Activated gamma-delta T cell treated with anti-CD3 and anti-CD28 coated beads, Interleukin-2, amount 50 U/mL, for 16 hours (primary cell): Measurements from ENCODE around the gene GLI3.

Experiments
- DNase-seq: peaks from one replicate; pipeline ENCODE4 v3.0.0-alpha.2; 2020; ENCODE audit warnings: low read depth

The GLI3 gene

DNA sequence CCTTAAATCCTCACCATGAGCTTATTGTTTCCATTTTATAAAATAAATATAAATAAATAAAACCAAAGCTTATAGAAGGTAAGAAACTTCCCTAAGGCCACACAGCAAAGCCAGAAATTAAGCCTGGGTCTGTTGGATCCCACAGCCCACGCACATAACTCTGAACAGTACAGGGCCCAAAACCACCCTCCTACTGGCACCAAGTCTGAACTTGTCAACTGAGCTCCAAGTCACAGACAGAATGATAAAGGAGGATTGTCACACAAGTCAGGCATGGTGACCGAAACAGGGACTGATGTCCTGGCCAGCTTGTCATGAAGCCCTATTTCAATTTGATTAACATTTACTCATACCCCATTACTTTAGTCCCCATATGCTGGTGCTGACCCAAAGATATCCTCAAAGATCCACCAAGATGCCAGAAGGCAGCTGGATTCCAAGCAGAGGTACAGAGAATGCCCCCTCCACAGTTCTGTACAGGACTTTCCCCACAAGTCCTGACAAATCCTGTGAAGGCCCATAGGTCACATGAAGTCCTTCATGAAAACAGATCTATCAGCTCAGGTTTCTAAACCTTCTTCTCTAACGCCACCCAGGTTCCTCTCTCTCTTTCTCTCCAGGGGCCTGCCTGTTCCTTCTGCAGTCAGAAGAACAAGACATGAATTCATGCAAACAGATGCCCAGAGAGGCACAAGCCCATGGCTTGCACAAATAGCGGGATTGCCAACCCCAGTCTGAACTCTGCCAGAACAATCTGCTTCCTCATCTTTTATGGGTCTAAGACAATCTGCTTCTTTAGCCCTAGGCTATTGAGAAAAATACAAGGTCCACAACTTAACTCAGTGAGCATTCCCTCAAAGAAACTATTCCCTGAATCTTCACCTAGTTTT is 60.9 kb downstream of the GLI3 start:
- DNase-seq: no peak

DNA sequence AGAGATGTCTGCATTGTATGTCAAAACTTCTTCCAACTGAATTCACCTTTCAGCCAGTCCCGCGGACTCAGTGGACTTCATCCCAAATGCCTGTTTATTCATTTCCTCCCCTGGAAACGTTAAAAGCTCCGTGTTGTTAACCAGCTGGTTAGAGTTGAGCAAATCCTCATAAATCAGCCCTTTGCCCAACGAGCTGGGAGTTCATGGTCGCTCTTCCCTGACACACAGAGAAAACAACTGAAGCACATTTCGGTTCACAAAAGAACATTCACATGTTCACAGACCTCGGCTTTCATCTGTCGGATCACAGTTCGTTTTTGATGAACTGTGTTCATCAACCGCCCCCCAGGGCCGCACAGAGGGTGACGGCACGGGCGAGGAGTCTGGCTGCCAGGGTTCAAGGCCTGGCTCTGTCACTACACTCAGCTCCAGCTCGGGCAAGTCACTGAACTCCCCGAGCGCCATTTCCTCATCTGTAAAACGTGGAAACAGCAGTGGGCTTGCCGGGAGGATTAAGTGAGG is 62.6 kb downstream of the GLI3 start:
- no peak for DNase-seq

DNA sequence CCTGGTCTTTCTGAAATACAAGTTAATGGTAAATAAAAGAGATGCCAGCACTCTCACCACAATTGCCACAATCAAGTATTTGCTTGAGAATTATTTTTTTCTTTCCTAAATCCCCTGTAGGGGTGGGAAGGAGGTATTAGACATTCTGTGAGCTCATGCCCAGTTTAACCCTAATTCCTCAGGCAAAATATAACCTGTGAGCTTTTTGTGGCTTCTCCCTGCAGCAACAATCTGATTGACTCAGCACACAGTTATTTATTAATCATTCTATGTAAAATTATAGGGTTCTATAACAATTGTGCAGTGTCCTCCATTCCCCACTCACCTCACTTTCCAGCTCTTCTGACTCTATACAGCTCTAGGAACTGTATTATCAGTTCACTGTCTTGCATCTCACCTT is 66.3 kb downstream of the GLI3 start:
- DNase-seq: no peak

DNA sequence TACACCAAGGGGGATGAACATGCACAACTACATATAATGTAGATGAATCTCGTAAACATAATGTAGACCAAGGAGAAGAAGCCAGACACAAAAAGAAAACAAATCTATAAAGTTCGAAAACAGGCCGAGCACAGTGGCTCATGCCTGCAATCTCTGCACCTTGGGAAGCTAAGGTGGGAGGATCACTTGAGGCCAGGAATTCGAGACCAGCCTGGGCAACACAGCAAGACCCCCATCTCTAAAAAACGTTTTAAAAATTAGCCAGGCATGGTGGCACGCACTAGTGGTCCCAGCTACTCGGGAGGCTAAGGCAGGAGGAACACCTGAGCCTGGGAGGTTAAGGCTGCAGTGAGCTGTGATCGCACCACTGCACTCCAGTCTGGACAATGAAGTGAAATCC is 68.5 kb downstream of the GLI3 start:
- no peak for DNase-seq

DNA sequence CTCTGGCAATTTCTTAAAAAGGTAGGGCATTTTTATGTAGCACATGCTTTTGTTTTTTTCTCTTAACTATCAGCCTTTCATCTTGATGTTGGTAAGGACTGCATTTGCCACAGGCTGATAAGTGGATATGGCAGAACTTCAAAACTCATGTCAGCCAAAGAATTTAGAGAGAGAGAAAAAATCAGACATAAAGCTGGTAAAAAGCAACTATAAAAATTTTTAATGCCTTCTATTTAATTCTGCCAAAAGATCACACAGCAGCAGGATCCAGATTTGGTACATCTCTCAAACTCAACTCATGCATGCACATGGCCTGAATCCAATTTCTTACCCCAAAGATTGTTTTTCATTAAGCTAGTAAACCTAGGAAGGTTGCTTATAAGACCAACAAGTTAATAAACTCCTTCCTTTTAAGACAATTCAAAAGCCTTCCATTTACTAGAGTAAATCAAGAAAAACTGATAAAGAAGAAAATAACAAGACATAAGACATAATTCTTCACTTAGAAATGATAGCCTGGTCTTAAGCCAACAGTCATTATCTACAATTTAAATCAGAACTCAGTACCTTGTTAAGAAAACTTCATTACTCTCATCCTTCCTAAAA is 69.3 kb downstream of the GLI3 start:
- no peak for DNase-seq

DNA sequence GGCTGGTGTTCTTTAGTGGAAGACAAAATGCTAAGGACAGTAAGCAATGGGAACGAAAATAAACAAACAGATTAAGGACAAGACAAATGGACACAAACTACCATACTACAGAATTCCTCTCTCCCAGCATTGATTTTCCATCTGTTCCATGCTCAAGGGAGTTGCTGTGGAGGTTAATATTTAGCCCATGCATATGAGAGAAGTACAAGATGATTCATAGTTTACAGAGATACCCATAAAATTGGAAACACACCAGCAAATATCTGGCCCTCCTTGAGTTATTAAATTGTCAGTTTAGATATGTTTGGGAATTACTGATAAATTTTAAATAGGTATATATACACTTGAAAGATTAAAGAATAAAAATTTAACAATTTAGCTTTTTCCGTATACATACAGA is 69.8 kb downstream of the GLI3 start:
- no peak for DNase-seq

DNA sequence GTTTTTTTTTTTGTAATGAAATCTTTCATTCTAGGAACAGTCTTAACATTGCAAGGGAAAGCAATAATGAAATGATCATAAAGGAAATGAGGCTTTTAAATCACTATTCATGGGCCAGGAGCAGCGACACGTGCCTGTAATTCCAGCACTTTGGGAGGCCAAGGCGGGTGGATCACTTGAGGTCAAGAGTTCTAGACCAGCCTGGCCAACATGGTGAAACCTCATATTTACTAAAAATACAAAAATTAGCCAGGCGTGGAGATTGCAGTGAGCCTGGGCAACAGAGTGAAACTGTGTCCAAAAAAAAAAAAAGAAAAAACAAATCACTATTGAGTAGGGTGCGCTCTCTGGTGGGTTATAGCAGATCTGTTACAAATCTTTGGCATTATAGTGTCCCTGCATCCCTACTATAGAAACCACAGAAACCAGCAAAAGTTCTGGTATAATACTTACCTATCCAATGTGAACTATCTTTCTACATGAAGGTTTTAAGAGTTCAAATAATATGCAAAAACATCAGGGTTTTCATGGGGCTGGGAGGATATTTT is 72.1 kb downstream of the GLI3 start:
- DNase-seq: no peak

DNA sequence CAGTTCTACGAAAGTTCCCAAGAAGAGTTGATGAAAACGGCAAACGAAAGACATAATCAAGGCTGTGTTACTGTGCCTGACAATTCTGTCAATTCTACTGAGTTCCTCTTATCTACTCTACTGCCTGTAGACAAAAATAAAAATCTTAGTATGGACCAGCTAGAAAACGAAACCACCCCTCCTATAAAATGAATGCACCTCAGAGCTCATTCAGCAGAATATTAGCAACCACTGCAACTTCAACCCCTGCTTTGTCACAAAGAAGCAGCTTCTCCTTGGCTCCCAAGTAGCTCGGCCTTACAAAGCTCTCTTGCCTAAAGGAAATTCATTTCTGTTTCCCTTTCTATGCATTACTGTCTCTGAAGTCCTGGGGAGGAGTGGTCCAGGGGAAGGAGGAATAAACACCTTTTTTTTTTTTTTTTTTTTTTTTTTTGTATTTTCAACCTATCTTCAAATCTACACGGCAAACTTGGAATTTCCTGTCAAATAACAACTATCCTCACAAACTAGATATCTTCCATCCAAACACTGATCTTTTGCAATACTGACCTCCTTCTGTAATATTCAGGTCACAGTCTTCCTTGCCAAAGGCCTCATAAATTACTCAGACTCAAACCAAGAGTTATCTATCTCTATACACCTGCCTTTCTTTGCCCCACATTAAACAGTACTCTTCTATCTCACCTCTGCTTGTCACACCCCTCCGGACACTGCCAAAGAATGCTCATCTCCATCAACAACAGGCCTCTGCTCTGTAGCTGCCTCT is 74.3 kb downstream of the GLI3 start:
- DNase-seq: no peak

DNA sequence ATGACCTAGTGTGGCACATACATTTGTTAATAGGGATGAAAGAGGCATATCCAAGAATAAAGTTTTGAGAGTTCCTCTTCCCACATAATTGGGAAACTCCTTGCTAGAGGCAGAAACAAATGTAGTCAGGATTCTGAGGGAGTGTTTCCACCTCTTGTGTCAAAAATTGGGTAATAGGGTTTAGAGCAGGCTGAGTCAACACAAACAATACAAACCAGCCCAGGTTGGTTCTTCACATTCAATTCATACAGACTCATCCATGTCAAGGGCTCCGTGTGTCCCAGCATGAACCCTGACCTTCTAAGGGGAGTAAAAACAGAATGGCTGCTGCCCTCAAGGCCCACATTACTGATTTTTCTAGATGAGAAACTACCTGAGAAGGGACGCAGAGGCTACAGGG is 75.3 kb downstream of the GLI3 start:
- no peak for DNase-seq

DNA sequence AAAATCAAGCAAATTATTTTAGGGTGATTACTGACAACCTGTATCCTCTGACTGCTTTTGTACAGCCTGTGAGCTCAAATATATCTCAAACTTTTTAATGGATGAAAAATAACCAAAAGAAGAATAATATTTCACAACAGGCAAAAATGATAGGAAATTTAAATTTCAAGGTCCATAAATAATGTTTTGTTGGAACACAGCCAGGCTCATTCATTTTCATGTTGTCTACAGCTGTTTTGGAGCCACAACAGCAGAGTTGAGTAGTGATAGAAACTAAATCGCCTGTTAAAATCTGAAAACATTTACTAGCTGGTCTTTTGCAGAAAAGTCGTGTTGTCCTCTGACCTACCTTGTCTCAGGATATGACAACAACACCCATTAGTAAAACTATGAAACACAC is 75.9 kb downstream of the GLI3 start:
- no peak for DNase-seq

DNA sequence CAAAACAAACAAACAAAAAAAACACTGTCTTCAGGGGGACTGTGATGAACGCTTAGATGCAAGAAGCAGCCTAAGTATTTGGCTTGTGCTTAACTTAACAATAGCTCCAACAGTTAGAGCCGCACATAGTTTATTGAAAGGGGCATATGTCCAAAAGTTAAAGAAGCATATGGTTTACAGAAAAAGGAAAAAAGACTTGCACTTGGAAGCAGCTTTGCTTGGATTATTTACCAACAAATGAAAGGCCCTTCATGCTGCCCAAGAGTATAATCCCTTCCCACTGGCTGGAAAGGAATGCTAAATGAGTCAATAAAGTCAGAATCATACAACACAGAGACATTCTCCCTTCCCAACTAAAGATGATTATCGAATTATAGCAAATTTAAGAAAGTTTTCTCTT is 77.9 kb downstream of the GLI3 start:
- no peak for DNase-seq

DNA sequence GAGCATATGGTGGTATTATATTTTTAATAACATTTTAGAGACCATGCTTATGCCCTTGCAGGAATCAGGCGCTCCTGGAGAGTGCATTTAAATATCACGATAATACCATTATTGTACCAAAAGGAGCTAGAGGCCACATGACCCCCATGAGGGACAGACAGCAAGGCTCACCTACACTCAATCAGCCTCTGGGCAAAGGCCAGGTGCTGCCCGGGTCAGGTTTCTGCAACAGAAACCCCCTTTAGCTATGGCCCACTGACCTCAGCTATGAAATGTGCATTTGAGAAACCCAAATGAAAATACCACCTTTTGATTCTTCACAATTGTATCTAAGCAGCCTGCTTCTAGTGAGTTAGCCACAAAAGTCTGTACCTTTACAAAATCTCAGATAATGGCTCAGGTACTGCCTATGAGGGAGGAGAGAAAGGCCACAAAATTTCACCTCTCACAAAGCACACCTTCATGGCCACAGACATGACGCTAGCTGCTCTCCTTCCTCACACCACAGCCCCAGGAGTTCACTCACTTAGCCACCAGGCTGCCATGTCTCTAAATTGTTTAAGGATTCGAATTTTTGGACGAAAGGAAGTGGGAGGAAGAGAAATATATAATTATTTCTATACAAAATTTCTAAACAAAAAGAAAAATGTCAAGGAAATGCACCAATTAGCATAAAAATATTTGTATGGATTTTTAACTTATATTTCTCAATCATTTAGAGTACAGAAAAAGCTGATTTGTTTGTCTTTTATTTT is 79.9 kb downstream of the GLI3 start:
- no peak for DNase-seq

DNA sequence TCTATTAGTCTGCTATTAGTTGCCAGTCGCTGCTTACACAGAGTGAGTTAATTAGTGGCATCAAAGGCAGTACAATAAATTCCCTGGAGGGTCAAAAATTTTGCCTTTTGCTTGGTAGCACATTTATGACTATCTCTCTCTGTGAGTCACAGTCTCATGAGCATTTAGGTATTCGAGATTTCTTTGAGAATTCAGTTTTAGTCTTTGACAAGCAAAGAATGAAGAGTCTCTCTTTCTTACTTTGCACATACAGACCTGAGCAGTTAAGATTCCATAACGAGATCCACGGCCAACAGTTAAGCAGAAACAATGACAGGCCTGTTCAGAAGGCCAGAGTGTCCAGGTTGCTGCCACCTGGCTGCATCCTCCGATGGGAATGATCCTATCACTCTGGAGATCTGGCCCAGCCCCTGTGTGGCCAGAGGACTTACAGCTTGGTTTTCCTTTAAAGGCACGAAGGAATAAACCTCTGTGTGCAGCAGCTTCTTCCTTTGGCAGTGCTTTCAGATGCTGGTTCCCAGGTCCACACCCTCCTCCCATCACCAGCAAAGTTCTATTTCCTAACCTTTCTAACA is 80.6 kb downstream of the GLI3 start:
- no peak for DNase-seq

DNA sequence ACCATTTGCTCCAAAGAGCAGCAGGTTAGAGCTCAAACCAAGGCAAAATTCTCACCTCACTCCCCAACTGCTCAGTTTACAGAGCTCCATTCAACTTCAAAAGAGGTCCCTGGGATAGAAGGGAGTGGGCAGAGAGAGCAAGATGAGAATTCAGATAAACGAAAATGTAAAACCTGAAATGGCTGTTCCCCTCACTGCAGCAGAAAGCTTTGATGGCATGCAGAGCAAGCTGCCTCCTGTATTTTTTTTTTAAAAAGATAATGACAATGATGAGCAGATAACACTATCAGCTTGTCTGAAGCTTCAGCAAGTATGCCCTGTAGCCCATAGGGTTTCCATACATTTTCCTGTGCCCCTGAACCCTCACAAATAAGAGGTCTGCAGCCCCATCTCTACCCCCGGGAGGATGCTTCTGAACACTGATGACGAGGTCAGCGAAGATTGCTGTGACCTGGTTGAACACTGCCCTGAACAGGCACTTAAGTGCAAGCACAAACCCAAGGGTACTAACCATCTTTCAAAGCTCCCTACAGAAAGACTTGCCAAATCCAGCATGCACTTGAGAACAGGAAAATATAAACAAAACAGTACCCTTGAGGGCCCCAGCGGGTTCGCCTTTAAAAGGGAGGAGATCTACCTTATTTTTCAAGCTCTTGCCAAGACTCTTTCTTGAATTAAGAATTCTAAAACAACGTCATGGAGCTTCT is 81.3 kb downstream of the GLI3 start:
- DNase-seq: no peak

DNA sequence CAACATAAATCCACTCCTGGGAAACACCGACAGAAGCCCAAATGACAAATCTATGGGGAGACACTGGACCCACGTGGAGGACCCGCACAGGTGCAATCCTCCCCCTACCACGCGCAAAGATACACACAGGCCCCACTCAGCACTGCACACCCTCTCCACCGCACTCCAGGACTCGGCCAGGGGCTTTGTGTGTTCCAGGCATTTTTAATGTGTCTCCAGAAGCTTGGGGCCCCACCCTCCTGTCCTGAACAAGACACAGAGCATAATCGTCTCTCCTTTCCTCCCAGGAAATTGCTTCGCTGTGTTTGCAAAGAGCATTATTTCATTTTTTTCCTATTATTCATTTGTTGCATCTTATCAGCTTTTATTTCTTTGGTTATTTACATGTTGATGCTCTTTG is 82.8 kb downstream of the GLI3 start:
- DNase-seq: no peak

DNA sequence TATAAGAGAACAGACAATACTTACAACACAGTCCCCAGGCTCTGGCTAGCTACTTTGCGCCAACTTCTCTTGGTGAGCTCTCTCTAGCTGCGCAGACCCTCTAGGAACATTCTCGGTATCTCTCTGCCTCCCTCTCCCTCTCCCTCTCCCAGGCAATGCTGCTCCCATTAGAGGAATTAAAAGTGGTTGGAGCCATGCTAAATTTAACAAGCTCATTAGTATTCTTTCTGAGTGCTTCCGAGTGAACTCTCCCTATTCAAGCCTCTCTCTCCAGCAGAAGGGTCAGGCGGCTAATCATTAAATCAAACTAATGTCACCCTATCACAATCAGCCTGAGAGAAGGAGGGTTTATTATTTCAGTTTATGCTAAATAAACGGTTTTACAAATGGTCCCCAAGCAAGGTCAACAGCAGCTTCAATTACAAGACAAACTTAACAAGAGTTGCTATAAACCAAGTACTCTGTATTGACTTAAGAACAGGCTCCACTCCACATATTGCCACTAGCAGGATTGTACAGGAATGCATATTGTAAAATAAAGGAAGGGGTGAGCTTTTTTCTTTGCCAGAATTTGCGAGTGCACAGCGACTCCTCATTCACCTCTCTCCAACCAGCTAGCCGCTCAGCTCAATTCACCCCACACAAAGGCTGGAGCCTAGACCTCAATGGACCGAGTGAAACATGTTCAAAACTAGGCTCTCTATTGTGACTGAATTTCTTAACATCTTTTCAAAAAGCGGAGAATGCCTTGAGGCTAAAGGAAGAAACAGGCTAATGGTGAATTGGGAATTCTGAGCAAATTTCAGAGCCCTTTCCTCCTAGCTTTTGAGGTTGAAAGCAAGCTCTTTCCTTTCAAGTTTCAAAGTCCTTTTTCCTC is 84.4 kb downstream of the GLI3 start:
- DNase-seq: no peak

DNA sequence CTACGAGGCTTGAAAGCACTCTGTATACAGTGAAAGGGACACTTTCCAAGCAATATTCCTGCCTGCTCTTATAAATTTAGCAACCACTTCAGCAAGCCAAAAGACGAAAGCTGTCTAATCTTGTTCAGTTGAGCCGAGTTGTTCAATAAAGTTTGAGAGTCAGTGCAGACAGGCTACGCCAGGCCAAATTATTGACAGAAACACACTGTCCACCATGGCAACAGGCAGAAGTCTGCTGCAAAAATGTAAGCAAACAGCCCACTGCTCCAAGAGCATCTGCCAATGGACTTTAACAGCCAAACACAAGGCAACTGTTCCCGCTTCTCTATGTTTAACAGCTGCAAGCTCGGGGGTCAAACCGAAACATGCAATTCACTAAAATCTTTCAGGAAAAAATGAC is 85.7 kb downstream of the GLI3 start:
- no peak for DNase-seq

DNA sequence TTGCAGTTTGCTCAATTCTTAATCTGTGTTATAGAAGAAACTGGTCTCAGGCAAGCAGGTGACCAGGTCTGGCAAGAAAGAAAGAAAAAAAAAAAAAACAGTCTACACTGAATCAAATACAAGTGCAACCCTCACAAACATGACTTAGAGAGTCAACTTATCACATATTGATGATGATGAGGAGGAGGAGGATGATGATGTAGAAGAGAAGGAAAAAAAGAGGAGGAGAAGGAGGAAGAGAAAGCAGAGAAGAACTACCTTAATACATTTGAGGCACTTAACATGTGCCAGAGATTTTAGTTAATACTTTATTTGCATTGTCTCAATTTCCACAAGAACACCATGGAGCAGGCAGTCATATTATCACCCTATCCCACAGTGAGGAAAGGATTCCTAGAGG is 91.5 kb downstream of the GLI3 start:
- DNase-seq: no peak

DNA sequence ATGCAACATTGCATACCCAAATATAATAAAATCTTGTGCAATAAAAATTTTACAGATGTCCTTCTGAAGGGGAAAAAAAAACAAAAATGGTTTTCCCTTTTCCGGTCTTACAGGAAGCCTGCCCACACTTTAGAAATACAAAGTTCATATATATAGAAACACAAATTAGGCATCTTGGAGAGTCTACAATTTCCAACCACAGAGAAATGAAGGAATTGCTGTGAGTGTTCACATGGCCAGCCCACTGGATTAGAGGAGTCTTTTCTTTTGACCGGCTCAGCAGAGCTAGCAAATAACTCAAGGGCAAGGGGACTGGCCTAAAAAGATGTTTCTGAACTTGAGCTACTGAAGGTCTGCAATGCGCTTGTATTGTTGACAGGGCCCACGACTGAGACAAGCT is 92.4 kb downstream of the GLI3 start:
- no peak for DNase-seq
